ENCODE measurements around the gene CLEC1A.
A peak's percentile ranks its signal among the peaks of the same experiment; 100 is the strongest.

Gene CLEC1A, protein sequence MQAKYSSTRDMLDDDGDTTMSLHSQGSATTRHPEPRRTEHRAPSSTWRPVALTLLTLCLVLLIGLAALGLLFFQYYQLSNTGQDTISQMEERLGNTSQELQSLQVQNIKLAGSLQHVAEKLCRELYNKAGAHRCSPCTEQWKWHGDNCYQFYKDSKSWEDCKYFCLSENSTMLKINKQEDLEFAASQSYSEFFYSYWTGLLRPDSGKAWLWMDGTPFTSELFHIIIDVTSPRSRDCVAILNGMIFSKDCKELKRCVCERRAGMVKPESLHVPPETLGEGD

DNA sequence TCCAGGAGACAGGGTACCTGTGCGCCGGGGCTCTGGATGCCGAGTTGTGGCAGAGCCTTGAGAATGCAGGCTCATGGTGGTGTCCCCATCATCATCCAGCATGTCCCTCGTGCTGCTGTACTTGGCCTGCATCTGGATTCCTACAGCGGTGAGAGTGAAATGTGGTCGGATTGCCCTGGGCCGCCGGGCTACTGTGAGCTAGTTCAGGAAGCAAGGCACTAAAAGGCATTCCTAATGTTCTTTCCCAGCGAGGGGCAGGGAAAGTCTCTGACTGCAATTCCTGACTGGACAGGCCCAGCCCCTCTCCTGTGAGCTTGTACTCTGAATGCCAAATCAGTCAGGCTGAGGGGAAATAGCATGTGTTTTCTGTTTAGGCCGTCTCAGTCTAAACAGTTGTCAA is at the start of gene CLEC1A:
Gene CLEC1A (minus strand): TSS at position 195 of the 400 bp plus-strand sequence. CDS start 63 bp downstream, at position 132.
- DNase-seq (ENCODE audit: low spot score) = peak; percentile 78

DNA sequence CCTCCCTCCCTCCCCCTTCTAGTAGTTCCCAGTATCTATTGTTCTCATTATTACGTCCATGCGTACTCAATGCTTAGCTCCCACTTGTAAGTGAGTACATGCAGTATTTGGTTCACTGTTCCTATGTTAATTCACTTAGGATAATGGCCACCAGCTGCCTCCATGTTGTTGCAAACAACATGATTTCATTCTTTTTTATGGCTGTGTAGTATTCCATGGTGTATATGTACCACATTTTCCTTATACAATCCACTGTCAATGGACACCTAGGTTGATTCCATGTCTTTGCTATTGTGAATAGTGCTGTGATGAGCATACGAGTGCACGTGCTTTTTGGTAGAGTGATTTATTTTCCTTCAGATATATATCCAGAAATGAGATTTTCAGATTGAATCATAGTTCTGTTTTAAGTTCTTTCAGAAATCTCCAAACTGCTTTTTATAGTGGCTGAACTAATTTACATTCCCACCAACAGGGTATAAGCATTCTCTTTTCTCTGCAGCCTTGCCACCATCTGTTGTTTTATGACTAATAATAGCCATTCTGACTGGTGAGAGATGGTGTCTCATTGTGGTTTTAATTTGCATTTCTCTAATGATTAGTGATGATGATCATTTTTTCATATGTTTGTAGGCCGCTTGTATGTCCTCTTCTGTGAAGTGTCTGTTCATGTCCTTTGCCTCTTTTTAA is 49.1 kb upstream of the CLEC1A start:
- no peak for DNase-seq (ENCODE audit: low spot score)

DNA sequence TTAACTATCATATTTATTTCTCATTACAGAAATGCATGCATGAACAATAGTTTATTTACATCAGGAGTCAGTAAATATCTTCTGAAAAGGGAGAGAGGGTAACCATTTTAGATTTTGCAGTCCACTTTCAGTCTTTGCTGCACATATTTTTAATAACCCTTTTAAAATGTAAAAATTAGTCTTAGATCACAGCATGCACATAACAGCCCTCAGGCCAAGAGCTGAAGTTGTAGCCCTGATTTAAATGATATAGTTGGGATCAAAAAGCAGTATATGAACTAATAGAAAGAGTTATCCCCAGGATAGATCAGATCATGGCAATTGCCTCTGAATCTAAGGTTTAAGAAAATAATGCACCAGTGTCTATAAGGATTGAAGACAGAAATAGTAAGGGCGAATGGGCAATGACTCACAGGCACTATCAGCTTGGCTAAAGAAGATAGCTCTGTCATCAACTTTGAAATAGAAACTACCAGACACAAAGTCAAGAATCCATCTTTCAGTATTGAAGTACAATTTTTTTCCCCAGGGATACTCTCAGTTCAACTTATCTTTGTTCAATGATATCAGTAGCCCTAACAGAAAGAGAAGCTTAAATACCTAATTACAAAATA is 44.3 kb upstream of the CLEC1A start:
- no peak for DNase-seq (ENCODE audit: low spot score)

DNA sequence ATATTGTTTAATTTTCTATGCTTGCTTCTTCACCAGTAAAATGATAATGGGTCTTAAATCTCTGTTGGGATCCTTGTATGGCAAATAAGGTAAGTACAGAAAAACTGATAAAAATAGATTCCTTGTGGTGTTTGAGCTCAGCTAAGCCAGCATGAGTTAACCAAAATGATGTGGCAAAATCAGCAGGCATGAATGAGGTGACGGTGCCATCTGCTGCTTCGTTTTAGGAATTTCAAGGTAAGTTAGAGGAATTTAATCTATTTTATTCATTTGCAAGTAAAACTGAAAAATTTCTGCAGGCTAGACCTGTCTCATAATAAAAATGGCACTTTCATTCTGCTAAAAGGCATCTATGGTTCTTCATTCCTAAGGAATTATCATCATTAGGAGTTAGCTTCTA is 41.2 kb upstream of the CLEC1A start:
- peak; percentile 61 for DNase-seq (ENCODE audit: low spot score)

DNA sequence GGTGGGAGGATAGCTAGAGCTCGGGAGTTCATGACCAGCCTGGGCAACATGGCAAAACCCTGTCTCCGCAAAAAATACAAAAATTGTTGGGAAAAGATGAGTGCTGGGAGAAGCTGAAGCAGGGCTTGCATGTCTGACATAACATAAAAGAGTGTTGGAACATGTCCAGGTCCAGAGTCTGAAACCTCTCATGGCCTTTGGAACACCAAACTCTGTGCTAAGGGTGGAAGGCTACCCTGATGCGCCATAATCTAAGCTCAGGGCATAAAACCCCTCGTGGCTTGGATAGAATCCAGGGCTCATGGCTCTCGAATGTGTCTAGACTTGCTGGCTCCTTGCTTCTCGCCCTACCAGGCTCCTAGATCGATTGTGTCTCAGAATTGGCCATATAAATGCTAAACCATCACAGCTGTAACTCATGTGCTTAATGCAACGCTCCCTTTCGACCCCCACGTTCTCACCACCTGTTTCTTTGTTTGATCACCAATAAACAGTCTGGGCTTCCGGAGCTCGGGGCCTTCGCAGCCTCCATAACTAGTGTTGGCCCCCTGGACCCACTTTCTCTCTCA is 37.9 kb upstream of the CLEC1A start:
- no peak for DNase-seq (ENCODE audit: low spot score)

DNA sequence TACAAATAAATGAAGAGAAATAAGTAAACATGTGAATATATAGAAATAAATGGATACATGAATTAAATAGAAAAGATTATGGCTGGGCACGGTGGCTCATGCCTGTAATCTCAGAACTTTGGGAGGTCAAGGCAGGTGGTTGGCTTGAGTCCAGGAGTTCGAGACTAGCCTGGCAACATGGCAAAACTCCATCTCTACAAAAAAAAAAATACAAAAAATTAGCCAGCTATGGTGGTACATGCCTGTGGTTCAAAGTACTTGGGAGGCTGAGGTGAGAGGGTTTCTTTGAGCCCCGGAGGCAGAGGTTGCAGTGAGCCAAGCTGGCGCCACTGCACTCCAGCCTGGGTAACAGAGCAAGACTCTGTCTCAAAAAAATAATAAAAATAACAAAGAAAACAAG is 36.3 kb upstream of the CLEC1A start:
- DNase-seq (ENCODE audit: low spot score) = no peak

DNA sequence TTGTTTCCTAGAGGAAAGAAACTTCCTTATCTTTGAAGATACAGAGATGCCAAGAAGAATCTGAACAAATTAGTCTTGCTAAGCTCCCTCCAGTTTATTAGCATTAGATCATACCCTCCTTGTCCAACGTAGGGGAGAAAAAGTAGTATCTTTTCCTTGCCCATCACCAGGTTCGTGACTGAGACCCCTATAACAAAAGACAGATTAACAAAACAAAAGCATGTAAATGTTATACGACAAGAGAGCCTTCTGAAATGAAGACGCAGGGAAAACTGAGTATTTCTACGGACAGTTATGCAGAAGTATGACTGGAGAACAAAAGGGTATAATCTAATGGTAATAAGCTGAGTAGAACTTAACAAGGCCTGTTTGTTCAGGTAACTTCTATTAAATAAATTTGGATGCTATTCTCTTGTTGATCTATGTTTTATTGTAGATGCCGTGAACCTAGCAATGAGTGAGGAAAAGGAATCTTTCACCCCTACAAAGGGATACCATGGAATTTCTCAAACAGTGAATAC is 34.1 kb upstream of the CLEC1A start:
- DNase-seq (ENCODE audit: low spot score) = no peak

DNA sequence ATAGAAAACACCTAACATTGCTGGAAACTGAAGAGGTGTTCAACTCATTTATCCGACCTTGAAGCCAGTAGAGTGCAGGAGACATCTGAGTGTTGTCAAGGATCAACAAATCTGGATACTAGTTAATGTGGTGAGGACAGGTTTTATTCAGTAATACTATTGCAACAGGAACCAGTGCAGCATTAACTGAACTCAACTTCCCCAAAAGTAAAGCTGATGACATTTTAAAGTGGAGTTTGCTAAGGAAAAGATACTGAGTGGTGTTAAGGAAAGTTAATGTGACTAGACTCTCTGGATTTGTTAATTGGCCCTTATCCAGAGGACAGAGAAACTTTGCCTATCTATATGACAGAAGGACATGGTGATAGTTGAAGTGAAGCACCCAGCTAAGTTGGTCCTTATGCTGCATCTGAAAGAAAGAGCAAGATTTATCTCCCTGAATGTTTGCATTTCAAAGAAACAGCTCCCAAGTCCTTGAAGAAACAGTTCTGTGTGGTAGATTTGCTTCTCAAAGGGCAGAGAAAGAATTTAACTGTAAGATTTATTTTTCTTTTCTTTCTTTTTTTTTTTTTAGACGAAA is 32.4 kb upstream of the CLEC1A start:
- DNase-seq (ENCODE audit: low spot score) = no peak

DNA sequence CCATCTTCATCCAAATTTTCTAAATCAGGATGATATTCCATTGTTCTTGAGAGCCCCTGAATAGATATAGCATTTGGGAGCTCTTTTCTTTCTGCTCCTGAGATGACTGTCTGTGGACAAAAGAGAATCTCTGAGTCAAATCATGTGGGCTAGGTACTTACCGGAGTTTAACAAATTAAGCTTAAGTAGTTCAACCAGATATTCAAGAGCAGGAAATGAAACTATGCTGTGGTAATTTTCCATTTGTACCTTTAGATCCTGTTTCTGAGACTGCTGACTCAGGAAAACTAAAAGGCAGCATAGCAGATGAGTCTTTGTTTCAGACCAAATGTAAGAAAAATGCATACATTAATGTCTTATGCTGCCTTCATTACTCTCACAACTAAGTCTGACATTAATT is 31.3 kb upstream of the CLEC1A start, which contains the start of gene CLEC7A:
Gene CLEC7A (minus strand): TSS at position 158 of the 400 bp plus-strand sequence. CDS start 117 bp downstream, at position 41.
- no peak for DNase-seq (ENCODE audit: low spot score)

DNA sequence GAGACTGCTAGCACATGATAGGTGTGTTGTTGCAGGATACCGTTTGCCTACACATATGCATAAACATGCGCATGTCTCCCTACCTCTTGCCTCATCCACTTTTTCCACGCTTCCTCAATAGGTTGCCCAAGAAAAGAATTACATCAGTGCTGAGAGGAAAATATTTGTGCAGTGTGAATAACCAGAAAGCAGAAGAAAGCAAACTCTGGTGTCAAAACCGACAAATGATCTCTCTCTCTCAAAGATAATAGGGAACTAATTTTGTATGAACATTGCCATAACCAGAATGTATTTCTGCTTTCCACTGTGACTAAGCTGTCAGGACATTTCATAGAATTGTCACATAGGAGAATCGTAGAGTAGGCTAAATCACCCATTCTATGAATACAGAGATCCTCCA is 29.9 kb upstream of the CLEC1A start:
- no peak for DNase-seq (ENCODE audit: low spot score)

DNA sequence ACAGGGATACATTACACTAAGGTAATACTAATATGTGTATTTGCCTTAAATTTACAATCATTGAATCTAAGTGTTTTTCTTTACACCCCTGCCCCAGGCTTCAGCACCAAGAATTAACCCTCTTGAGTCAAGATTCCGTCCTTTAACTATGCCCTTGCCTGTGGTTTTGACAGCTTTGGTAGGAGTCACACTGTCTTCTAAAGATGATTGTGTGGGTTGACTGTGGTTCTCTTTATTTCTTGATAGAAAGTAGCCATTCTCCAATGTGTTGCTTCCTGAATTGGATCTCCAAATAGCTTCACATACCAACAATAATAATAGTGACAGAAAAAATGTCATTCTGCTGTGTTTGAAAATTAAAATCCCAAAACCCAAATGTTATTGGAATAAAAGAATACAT is 27.6 kb upstream of the CLEC1A start:
- no peak for DNase-seq (ENCODE audit: low spot score)

DNA sequence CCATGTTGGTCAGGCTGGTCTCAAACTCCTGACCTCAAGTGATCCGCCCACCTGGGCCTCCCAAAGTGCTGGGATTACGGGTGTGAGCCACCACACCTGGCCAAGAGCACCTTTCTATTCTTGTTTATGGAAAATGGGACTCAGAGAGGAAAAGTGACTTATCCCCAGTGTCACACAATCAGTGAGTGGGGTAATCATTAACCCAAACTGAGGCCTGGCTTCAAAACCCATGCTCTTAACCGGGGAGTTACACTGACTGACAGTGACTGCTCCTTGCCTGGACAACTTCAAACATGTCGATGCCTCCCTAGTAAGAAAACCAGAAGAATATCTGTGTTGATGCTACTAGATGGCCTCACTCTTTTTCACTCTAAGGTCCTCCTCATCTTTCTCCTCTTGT is 23.9 kb upstream of the CLEC1A start:
- no peak for DNase-seq (ENCODE audit: low spot score)

DNA sequence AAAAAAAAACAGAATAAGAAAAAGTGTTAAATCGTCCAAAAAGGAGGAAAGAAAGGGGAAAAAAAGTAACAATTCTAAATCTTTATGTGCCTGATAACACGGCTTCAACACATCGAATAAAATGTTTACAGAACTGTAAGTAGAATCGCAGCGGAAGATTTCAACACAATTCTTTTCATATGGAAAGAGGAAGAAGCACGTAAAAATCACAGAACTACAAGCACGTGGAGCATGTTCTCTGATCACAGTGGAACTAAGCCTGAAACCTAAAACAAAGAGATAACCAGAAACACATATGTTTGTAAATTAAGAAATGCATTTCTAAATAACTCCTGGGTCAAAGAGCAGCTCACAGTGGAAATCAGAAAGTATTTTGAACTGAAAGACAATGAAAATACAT is 22.5 kb upstream of the CLEC1A start:
- DNase-seq (ENCODE audit: low spot score) = no peak

DNA sequence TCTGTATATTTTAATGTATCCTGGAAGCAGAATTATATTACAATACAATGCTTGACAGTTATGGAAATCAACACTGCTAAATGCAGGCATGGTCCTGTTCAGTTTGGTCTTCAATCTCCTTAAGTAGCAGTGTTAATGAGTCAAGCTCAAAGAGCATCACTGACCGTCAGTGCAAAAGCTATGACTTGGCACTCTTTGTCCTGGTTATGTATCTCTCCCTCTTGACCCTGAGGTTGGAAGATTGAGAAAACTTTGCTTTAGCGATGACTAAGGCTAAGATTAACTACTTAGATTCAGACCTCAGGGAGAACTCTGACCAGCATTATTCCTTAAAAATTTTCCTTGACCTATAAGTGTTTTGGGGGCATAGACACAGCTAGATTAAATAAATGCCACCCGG is 20.3 kb upstream of the CLEC1A start:
- no peak for DNase-seq (ENCODE audit: low spot score)

DNA sequence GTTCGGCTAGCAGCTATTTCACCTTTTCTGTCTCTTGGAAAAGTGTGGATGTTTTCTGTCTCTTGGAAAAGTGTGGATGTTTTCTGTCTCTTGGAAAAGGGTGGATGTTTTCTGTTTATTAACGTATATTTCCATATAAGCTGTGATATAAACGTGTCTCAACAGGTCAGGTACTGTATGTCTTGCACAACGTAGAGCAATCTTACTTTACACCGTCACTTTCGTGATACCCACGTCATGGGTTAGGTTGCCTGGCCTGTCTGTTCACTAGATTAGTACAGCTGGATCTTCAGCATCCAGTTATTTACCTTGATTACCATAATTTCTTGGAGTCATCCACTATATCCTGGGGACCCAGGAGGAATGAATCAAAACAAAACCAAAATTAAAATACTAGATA is 17.1 kb upstream of the CLEC1A start:
- DNase-seq (ENCODE audit: low spot score) = no peak

DNA sequence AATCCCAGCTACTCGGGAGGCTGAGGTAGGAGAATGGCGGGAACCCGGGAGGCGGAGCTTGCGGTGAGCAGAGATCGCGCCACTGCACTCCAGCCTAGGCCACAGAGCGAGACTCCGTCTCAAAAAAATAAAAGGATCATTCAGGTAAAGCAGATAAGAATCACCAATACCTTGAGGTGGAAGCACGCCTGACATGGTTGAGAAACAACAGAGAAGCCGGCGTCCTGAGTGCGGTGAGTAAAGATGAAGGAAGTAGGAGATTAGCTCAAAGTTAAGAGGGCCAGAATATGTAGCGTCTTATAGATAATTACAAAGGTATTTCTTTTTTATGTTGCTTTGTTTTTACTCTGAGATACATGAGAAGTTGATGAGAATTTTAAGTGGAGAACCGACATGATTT is 16.5 kb upstream of the CLEC1A start:
- DNase-seq (ENCODE audit: low spot score) = no peak

DNA sequence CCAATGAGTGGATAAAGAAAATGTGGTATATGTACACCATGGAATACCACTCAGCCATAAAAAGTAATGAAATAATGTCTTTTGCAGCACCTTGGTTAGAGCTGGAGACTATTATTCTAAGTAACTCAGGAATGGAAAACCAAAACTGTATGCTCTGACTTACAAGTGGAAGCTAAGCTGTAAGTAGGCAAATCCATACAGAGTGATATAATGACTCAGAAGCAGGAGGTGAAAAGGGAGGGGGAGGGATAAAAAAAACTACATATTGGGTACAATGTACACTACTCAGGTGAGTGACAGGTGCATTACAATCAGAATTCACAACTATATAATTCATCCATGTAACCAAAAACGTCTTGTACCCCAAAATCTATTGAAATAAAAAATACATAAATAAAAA is 15.1 kb upstream of the CLEC1A start:
- no peak for DNase-seq (ENCODE audit: low spot score)

DNA sequence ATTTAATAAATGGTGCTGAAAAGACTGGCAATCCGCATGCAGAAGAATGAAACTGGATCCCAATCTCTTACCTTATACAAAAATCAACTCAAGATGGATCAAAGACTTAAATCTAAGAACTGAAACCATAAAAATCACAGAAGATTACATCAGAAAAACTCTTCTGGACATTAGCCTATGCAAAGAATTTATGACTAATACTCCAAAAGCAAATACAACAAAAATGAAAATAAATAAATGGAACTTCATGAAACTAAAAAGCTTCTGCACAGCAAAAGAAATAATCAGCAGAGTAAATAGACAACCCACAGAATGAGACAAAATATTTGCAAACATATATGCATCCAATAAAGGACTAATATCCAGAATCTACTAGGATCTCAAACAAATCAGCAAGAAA is 14.3 kb upstream of the CLEC1A start:
- no peak for DNase-seq (ENCODE audit: low spot score)

DNA sequence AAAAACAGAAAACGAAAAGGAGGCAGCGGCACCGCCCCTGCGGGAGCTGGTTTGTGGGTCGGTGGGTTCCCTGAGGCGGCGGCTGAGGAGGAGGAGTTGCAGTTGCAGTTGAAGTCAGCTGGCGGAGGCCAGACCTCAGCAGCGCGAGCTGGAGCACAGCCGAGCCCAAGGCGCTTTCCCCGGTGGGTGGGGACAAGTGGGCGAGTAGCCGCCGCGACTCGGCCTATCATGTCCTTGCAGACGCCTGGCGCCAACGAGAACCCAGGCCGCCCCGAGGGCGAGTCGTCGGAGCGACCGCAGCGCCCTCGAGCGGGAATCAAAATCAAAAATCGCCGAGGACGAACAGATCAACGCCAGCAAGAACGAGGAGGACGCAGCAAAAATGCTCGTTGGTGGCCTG is 12.7 kb upstream of the CLEC1A start:
- no peak for DNase-seq (ENCODE audit: low spot score)

DNA sequence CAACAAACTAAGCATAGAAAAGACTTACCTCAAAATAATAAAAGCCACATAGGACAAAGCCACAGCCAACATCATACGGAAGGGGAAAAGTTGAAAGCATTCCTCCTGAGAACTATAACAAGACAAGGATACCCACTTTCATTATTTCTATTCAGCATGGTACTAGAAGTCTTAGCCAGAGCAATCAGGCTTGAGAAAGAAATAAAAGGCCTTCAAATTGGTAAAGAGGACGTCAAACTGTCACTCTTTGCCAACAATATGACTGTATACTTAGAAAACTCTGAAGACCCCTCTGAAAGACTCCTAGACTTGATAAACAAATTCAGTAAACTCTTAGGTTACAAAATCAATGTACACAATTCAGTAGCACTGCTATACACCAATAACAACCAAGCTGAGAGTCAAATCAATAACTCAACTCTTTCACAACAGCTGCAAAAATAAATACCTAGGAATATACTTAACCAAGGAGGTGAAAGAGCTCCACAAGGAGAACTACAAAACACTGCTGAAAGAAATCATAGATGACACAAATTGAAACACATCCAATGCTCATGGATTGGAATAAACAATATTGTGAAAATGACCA is 11.6 kb upstream of the CLEC1A start:
- no peak for DNase-seq (ENCODE audit: low spot score)

DNA sequence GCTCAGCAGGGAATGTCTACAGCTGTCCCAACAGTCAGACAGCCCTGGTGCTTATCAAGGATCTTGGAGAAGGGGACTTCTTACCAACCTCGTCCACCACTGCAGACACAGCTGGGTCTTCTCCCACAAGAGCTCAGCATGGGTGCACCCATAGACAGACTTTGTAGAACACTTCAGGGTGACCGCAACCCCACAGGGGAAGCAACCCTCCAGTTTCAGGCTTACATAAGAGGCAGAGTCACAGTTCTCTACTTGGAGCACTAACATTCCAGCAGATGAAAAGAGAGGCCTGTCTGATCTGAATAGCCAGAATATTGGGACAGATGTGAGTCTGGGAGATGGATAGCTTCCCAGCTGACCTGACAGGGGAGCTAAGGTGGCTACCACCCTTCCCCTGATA is 3.5 kb upstream of the CLEC1A start:
- no peak for DNase-seq (ENCODE audit: low spot score)

DNA sequence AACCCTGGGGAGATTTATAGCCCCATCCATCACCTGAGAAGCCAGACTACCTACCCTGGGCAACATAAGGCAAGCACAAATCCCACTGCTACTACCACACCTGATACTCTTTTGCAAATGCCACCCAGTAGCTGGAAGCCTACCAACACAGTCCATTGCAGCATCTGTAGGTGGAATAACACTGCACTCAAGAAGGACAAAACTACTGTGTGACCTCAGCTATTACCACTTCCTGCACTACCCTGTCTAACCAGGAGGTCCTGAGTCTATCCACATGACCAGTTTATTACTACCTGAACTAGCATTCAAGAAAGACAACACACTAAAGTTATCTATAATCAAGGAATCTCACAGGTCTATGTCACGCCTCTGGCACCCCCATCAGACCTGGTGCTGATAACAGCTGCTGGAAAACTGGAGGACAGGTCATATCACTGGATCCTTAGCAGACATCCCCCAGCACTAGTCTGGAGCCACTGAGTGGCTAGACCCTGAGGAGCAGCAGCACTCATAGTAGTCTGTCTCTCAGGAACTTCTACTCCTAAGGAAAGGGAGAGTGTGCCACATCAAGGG is 2.9 kb upstream of the CLEC1A start:
- DNase-seq (ENCODE audit: low spot score) = no peak
